HEK293 (cell line): ENCODE data around the gene HRH4.

ENCODE experiments used
- CTCF ChIA-PET: fragments of 350-600 bp; formaldehyde crosslinking; extraction: SDS; loops from one replicate; lab custom pipeline; 2021; ENCODE audit warnings: antibody characterized with exemption; lab: Yijun Ruan, JAX
- POLR2A ChIA-PET: fragments of 300-600 bp; formaldehyde crosslinking; extraction: SDS; loops from one replicate; lab custom pipeline; 2020; ENCODE audit warnings: antibody characterized with exemption, inconsistent platforms; lab: Yijun Ruan, JAX
- H3K27ac ChIP-seq: fragments of 200-500 bp; sonication (Bioruptor generic); 2 replicates; pipeline ENCODE4 v1.5.1; 2014; ENCODE audit warnings: low read depth, low read length, control low read depth, inconsistent platforms; ENCODE audit errors: extremely low read depth
- H3K36me3 ChIP-seq, 2 experiments: fragments of 200-500 bp in 1 of 2; sonication (Bioruptor generic) in 1 of 2; 1 replicate in 1 of 2; 2 replicates in 1 of 2; pipeline ENCODE4 v1.5.1; 2014 to 2017; ENCODE audit warnings: inconsistent platforms in 2 of 2, low read length in 2 of 2; ENCODE audit not compliant: control insufficient read depth in 2 of 2, insufficient read depth in 1 of 2
- H3K4me1 ChIP-seq: fragments of 200-500 bp; sonication (Bioruptor generic); 2 replicates; pipeline ENCODE4 v1.5.1; 2014; ENCODE audit warnings: mild to moderate bottlenecking, low read length, inconsistent platforms; ENCODE audit not compliant: control insufficient read depth, insufficient read depth
- H3K4me3 ChIP-seq: 2 replicates; pipeline ENCODE4 v1.5.1; 2011; ENCODE audit warnings: low read depth, mild to moderate bottlenecking, control low read depth, low read length, moderate library complexity
- H3K9me3 ChIP-seq: fragments of 200-500 bp; sonication (Bioruptor generic); 2 replicates; pipeline ENCODE4 v1.5.1; 2014; ENCODE audit warnings: low read depth, low read length, inconsistent platforms; ENCODE audit not compliant: control insufficient read depth, insufficient read depth
- GLIS1 ChIP-seq: fragments of 450-650 bp; formaldehyde crosslinking; IDR thresholded peaks from 2 replicates; pipeline ENCODE4 v1.5.1; 2016; ENCODE audit warnings: missing biosample characterization, missing genetic modification characterization
- ZNF138 ChIP-seq: fragments of 450-650 bp; formaldehyde crosslinking; IDR thresholded peaks from 2 replicates; pipeline ENCODE4 v1.5.1; 2016; ENCODE audit warnings: missing biosample characterization, missing genetic modification characterization, borderline replicate concordance
- ZNF146 ChIP-seq: fragments of 450-650 bp; formaldehyde crosslinking; IDR thresholded peaks from 2 replicates; pipeline ENCODE4 v1.5.1; 2016; ENCODE audit warnings: missing biosample characterization, missing genetic modification characterization
- ZNF248 ChIP-seq: fragments of 450-650 bp; formaldehyde crosslinking; IDR thresholded peaks from 2 replicates; pipeline ENCODE4 v1.5.1; 2017; ENCODE audit warnings: missing biosample characterization, missing genetic modification characterization
- ZNF292 ChIP-seq: fragments of 450-650 bp; formaldehyde crosslinking; IDR thresholded peaks from 2 replicates; pipeline ENCODE4 v1.5.1; 2016; ENCODE audit warnings: low read depth, missing biosample characterization, missing genetic modification characterization, borderline replicate concordance
- ZNF391 ChIP-seq: fragments of 450-650 bp; formaldehyde crosslinking; IDR thresholded peaks from 2 replicates; pipeline ENCODE4 v1.5.1; 2016; ENCODE audit warnings: low read depth, missing biosample characterization, missing genetic modification characterization, borderline replicate concordance
- ZNF521 ChIP-seq: fragments of 450-650 bp; formaldehyde crosslinking; IDR thresholded peaks from 2 replicates; pipeline ENCODE4 v1.5.1; 2017; ENCODE audit warnings: missing biosample characterization, mild to moderate bottlenecking, missing genetic modification characterization
- ZNF548 ChIP-seq: fragments of 450-650 bp; formaldehyde crosslinking; IDR thresholded peaks from 2 replicates; pipeline ENCODE4 v1.5.1; 2016; ENCODE audit warnings: missing biosample characterization, missing genetic modification characterization
- ZNF549 ChIP-seq: fragments of 450-650 bp; IDR thresholded peaks from 2 replicates; pipeline ENCODE4 v1.5.1; 2018; ENCODE audit warnings: missing biosample characterization, missing genetic modification characterization, mild to moderate bottlenecking, inconsistent platforms, moderate library complexity
- ZNF555 ChIP-seq: fragments of 450-650 bp; formaldehyde crosslinking; conservative IDR thresholded peaks from 2 replicates; pipeline ENCODE4 v1.5.1; 2017; ENCODE audit warnings: missing biosample characterization, mild to moderate bottlenecking, missing genetic modification characterization, inconsistent platforms
- ZNF600 ChIP-seq: fragments of 450-650 bp; formaldehyde crosslinking; IDR thresholded peaks from 2 replicates; pipeline ENCODE4 v1.5.1; 2016; ENCODE audit warnings: missing biosample characterization, missing genetic modification characterization
- ZNF621 ChIP-seq: fragments of 450-650 bp; formaldehyde crosslinking; IDR thresholded peaks from 2 replicates; pipeline ENCODE4 v1.5.1; 2017; ENCODE audit warnings: missing biosample characterization, missing genetic modification characterization
- ZNF624 ChIP-seq: fragments of 450-650 bp; formaldehyde crosslinking; IDR thresholded peaks from 2 replicates; pipeline ENCODE4 v1.5.1; 2017; ENCODE audit warnings: missing biosample characterization, missing genetic modification characterization
- ZNF747 ChIP-seq: fragments of 450-650 bp; formaldehyde crosslinking; IDR thresholded peaks from 2 replicates; pipeline ENCODE4 v1.5.1; 2016; ENCODE audit warnings: missing biosample characterization, missing genetic modification characterization
- ZNF830 ChIP-seq: fragments of 450-650 bp; IDR thresholded peaks from 2 replicates; pipeline ENCODE4 v1.5.0; 2018; ENCODE audit warnings: missing biosample characterization, missing genetic modification characterization, low read depth, mild to moderate bottlenecking, moderate library complexity
- ZNF843 ChIP-seq: fragments of 450-650 bp; formaldehyde crosslinking; IDR thresholded peaks from 2 replicates; pipeline ENCODE4 v1.5.1; 2016; ENCODE audit warnings: missing biosample characterization, missing genetic modification characterization
- ZSCAN23 ChIP-seq: fragments of 450-650 bp; formaldehyde crosslinking; IDR thresholded peaks from 2 replicates; pipeline ENCODE4 v1.5.1; 2016; ENCODE audit warnings: missing biosample characterization, missing genetic modification characterization
- TF ChIP-seq, protein P1 (sequence below): fragments of 450-650 bp; formaldehyde crosslinking; IDR thresholded peaks from 2 replicates; pipeline ENCODE4 v1.5.1; 2016; ENCODE audit warnings: missing biosample characterization, missing genetic modification characterization
- TF ChIP-seq, protein P2 (sequence below): IDR thresholded peaks from 2 replicates; pipeline ENCODE4 v1.6.1; 2011; ENCODE audit warnings: mild to moderate bottlenecking, low read depth, low read length, borderline replicate concordance
- TF ChIP-seq, protein P3 (sequence below): fragments of 450-650 bp; formaldehyde crosslinking; IDR thresholded peaks from 2 replicates; pipeline ENCODE4 v1.5.1; 2016; ENCODE audit warnings: missing biosample characterization, missing genetic modification characterization
- TF ChIP-seq, protein P4 (sequence below): fragments of 450-650 bp; formaldehyde crosslinking; IDR thresholded peaks from 2 replicates; pipeline ENCODE4 v1.5.1; 2016; ENCODE audit warnings: missing biosample characterization, missing genetic modification characterization

HRH4 gene

DNA sequence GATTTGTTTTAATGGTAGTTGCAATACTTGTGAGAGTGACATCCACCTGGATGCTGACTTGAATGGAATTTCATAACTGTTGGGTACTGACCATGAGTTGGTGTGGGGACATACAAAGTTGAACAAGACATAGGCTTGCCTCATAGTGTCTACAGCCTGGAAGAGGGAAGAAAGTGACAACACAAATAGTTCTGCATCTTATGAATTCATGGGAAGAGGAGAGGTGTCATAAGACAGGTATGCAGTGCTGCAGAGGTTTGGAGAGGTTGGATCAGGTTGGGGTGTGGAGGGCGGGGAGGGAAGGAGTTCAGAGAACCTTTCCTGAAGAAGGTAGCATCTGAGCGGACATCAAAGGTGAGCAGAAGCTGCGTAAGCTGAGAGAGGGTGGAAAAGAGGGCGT is 44.0 kb downstream of the HRH4 start:
- CTCF ChIA-PET: interaction anchor here (1.2 to 2.9 kb wide), 3 partner anchors 10 to 39 kb away, joined by 3 to 19 read pairs (median 6); no protein-coding TSS in a partner anchor
- TF ChIP-seq ZNF391 (tag by site-specific recombination) (no peak), ZNF248 (no peak), ZNF600 (tag by site-specific recombination) (no peak), ZNF621 (no peak), ZSCAN23 (no peak), GLIS1 (tag by site-specific recombination) (no peak), ZNF624 (no peak)
- TF ChIP-seq, protein P1, sequence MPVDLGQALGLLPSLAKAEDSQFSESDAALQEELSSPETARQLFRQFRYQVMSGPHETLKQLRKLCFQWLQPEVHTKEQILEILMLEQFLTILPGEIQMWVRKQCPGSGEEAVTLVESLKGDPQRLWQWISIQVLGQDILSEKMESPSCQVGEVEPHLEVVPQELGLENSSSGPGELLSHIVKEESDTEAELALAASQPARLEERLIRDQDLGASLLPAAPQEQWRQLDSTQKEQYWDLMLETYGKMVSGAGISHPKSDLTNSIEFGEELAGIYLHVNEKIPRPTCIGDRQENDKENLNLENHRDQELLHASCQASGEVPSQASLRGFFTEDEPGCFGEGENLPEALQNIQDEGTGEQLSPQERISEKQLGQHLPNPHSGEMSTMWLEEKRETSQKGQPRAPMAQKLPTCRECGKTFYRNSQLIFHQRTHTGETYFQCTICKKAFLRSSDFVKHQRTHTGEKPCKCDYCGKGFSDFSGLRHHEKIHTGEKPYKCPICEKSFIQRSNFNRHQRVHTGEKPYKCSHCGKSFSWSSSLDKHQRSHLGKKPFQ (tag by site-specific recombination): no peak
- TF ChIP-seq, protein P2, sequence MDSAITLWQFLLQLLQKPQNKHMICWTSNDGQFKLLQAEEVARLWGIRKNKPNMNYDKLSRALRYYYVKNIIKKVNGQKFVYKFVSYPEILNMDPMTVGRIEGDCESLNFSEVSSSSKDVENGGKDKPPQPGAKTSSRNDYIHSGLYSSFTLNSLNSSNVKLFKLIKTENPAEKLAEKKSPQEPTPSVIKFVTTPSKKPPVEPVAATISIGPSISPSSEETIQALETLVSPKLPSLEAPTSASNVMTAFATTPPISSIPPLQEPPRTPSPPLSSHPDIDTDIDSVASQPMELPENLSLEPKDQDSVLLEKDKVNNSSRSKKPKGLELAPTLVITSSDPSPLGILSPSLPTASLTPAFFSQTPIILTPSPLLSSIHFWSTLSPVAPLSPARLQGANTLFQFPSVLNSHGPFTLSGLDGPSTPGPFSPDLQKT: no peak
- Histone ChIP-seq H3K4me1 (no peaks in the 10 kb centered on the region), H3K36me3 (no peaks in the 10 kb centered on the region), H3K4me3 (no peak overlapping the region), H3K9me3 (no peaks in the 10 kb centered on the region), H3K27ac (no peak overlapping the region)
- POLR2A ChIA-PET: no interaction called here

DNA sequence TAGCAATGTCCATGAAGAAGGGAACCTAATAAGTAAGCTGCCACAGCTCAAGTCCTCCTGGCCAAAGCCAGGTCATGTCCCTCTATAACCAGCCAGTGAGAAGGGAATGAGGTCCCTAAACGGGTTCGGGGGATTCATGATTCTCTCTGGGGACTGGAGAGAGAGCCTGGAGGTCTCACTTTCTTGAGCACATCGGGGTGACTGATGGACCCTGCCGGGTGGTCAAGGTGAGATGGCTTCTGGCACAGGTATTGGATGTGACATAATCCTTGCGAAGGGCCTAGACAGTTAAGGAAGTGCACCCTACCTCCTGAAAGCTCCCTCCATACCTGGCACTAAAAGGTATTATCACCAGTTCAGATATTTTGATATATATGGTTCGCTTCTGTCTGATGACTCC is 45.7 kb downstream of the HRH4 start:
- Histone ChIP-seq H3K36me3 (no peaks in the 10 kb centered on the region), H3K4me3 (no peak overlapping the region), H3K4me1 (no peaks in the 10 kb centered on the region), H3K9me3 (no peaks in the 10 kb centered on the region), H3K27ac (no peak overlapping the region)
- CTCF ChIA-PET: interaction anchor here (0.6 to 2.9 kb wide), 3 partner anchors 8 to 236 kb away, joined by 3 to 19 read pairs (median 4); no protein-coding TSS in a partner anchor
- TF ChIP-seq GLIS1 (tag by site-specific recombination) (no peak), ZNF138 (tag by site-specific recombination) (no peak), ZNF548 (tag by site-specific recombination) (no peak), ZNF555 (tag by site-specific recombination) (no peak), ZNF747 (tag by site-specific recombination) (no peak), ZNF830 (tag by site-specific recombination) (no peak), ZNF600 (tag by site-specific recombination) (no peak), ZNF843 (tag by site-specific recombination) (no peak), ZNF292 (tag by site-specific recombination) (no peak), ZNF521 (tag by site-specific recombination) (no peak), ZNF146 (no peak), ZNF549 (tag by site-specific recombination) (no peak)
- TF ChIP-seq, protein P3, sequence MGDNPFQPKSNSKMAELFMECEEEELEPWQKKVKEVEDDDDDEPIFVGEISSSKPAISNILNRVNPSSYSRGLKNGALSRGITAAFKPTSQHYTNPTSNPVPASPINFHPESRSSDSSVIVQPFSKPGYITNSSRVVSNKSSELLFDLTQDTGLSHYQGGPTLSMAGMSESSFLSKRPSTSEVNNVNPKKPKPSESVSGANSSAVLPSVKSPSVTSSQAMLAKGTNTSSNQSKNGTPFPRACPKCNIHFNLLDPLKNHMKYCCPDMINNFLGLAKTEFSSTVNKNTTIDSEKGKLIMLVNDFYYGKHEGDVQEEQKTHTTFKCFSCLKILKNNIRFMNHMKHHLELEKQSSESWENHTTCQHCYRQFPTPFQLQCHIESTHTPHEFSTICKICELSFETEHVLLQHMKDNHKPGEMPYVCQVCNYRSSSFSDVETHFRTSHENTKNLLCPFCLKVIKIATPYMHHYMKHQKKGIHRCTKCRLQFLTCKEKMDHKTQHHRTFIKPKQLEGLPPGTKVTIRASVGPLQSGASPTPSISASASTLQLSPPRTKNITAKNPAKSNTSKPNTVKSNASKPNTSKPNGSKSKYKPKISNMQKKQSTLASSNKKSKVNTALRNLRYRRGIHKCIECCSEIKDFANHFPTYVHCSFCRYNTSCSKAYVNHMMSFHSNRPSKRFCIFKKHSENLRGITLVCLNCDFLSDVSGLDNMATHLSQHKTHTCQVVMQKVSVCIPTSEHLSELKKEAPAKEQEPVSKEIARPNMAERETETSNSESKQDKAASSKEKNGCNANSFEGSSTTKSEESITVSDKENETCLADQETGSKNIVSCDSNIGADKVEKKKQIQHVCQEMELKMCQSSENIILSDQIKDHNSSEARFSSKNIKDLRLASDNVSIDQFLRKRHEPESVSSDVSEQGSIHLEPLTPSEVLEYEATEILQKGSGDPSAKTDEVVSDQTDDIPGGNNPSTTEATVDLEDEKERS (tag by site-specific recombination): no peak
- TF ChIP-seq, protein P4, sequence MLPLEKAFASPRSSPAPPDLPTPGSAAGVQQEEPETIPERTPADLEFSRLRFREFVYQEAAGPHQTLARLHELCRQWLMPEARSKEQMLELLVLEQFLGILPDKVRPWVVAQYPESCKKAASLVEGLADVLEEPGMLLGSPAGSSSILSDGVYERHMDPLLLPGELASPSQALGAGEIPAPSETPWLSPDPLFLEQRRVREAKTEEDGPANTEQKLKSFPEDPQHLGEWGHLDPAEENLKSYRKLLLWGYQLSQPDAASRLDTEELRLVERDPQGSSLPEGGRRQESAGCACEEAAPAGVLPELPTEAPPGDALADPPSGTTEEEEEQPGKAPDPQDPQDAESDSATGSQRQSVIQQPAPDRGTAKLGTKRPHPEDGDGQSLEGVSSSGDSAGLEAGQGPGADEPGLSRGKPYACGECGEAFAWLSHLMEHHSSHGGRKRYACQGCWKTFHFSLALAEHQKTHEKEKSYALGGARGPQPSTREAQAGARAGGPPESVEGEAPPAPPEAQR: no peak
- POLR2A ChIA-PET: no interaction called here
